ENCODE data around the gene GH1. TPM values are rescaled to one million over a fixed set of nuclear protein-coding genes. Genes with fewer than 3 reads are reported as not detected.

Gene GH1
- total RNA-seq, 1 experiment from 2014 or later: not detected

DNA sequence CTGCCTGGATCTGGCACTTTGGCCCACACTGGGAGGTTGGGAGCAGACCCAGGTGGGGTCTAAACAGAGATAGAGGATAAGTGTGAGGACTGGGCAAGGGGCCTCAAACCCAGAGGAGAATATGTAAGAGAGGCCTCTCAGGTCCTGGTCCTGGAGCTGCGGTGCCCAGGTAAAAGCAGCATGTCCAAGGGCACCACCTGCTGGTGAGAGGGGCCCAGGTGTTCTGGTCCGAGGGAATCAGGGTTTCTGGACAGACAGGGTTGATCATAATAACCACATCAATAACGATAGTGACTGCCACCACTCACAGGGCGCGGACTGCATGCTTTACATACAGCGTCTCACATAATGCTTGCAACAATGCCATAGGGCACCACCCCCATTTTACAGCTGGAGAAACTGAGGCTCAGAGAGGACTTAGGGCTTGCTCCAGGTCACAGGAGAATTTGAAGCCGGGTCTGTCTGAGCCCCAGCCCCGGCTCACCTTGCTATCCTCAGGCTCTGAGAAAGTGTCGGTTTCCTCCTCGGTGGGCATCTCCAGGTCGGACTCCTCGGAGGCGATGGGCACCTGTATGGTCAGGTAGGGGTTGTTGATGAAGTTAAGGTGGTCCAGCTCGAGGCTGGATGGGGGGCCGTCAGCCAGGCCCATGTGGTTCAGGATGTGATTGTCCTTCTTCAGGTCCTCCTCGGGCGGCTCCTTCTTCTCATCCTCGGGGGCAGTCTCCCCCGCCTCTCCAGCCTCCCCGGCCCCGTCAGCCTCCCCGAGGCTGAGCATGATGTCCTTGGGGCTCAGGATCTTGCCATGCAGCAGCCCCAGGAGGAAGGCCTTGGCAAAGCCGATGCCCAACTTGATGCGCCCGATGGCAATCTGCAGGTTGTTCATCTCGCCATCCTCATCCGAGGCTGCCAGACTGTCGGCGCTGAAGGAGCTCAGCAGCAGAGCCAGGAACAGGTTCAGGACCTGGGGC is 32.6 kb upstream of the GH1 start:
- no peak overlapping the region for H4K91ac ChIP-seq (ENCODE audit: insufficient read length, low read depth, low read length)
- H4K5ac ChIP-seq (ENCODE audit: insufficient read length, low read depth, low read length): no peak overlapping the region
- Mint-ChIP-seq H3K36me3 (ENCODE audit: insufficient read depth in 1 of 3, low read depth in 3 of 3) (peaks cover 0 to 1% (median 0%) of the 10 kb centered on the region in 3 experiments; a peak in 1 of 7 replicates), H3K4me3 (no peak overlapping the region), H3K9me3 (no peaks in the 10 kb centered on the region), H3K4me1 (peaks cover 2 to 3% of the 10 kb centered on the region in 2 experiments; a peak in 2 of 4 replicates), H3K27me3 (ENCODE audit: low read depth) (no peaks in the 10 kb centered on the region), H3K27ac (no peak overlapping the region; a peak in 1 of 7 replicates)
- TF ChIP-seq, protein P1, sequence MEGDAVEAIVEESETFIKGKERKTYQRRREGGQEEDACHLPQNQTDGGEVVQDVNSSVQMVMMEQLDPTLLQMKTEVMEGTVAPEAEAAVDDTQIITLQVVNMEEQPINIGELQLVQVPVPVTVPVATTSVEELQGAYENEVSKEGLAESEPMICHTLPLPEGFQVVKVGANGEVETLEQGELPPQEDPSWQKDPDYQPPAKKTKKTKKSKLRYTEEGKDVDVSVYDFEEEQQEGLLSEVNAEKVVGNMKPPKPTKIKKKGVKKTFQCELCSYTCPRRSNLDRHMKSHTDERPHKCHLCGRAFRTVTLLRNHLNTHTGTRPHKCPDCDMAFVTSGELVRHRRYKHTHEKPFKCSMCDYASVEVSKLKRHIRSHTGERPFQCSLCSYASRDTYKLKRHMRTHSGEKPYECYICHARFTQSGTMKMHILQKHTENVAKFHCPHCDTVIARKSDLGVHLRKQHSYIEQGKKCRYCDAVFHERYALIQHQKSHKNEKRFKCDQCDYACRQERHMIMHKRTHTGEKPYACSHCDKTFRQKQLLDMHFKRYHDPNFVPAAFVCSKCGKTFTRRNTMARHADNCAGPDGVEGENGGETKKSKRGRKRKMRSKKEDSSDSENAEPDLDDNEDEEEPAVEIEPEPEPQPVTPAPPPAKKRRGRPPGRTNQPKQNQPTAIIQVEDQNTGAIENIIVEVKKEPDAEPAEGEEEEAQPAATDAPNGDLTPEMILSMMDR (conservative IDR thresholded peaks at IDR 0.05): peak; percentile 74
- no peak overlapping the region for H3K9ac ChIP-seq (ENCODE audit: extremely low read depth, insufficient read length, low read length)
- H3K23me2 ChIP-seq (ENCODE audit: insufficient read length, low read depth, low read length, poor library complexity, severe bottlenecking): no peaks in the 10 kb centered on the region
- H3K79me2 ChIP-seq (ENCODE audit: insufficient read depth, low read length): no peaks in the 10 kb centered on the region
- WGBS (ENCODE audit: extremely low coverage, insufficient read length, low lambda C conversion rate): no CpG with 5 or more reads among the region's 29 CpGs
- no peak overlapping the region for H4K8ac ChIP-seq (replicated peaks; ENCODE audit: insufficient read length, low read depth, low read length)
- no peaks in the 10 kb centered on the region for H3K9me3 ChIP-seq (ENCODE audit: control insufficient read depth, low read depth, low read length)
- H3K4me2 ChIP-seq (ENCODE audit: insufficient read depth, insufficient read length, low read length): no peak overlapping the region
- no peak overlapping the region for H3K56ac ChIP-seq (ENCODE audit: insufficient read length, low read depth, low read length)
- H2BK15ac ChIP-seq (ENCODE audit: low read depth, low read length): no peak overlapping the region
- H3K79me1 ChIP-seq (ENCODE audit: insufficient read depth, low read depth, low read length, poor library complexity, severe bottlenecking): no peaks in the 10 kb centered on the region
- no peaks in the 10 kb centered on the region for H3K27me3 ChIP-seq (ENCODE audit: insufficient read depth, low read length)
- no peak overlapping the region for H3K23ac ChIP-seq (ENCODE audit: insufficient read length, low read depth, low read length)
- H2AK5ac ChIP-seq (ENCODE audit: insufficient read length, low read length): no peak overlapping the region
- H3K4me1 ChIP-seq (ENCODE audit: insufficient read depth, low read length): no peaks in the 10 kb centered on the region
- peak; percentile 83 for DNase-seq
- no peak overlapping the region for H3K18ac ChIP-seq (ENCODE audit: insufficient read length, low read depth, low read length)
- no peak overlapping the region for H2BK20ac ChIP-seq (ENCODE audit: low read depth, low read length, poor library complexity, severe bottlenecking)
- no peak overlapping the region for H3T11ph ChIP-seq (ENCODE audit: low read length)
- H3K14ac ChIP-seq (ENCODE audit: insufficient read depth, low read length): no peak overlapping the region
- no peak overlapping the region for H2BK5ac ChIP-seq (ENCODE audit: insufficient read length, low read length)
- no peak overlapping the region for H2BK120ac ChIP-seq (ENCODE audit: low read depth, low read length, poor library complexity, severe bottlenecking)
- H3K4ac ChIP-seq (ENCODE audit: low read depth, low read length): no peak overlapping the region
- H2AFZ ChIP-seq (ENCODE audit: low read length): no peak overlapping the region
- H2BK12ac ChIP-seq (ENCODE audit: insufficient read length, low read depth, low read length): no peak overlapping the region
- no peak overlapping the region for H3K27ac ChIP-seq (ENCODE audit: insufficient read length, low read depth, low read length)
- no peaks in the 10 kb centered on the region for H4K20me1 ChIP-seq (ENCODE audit: control insufficient read depth, insufficient read depth, insufficient read length)
